ENCODE measurements around the gene TNFRSF1A.
"Not testable (repeated sequence)": the region's sequence is repeated elsewhere in the genome, so short reads cannot be mapped to it uniquely, and the experiment has no call there.

Gene TNFRSF1A

DNA sequence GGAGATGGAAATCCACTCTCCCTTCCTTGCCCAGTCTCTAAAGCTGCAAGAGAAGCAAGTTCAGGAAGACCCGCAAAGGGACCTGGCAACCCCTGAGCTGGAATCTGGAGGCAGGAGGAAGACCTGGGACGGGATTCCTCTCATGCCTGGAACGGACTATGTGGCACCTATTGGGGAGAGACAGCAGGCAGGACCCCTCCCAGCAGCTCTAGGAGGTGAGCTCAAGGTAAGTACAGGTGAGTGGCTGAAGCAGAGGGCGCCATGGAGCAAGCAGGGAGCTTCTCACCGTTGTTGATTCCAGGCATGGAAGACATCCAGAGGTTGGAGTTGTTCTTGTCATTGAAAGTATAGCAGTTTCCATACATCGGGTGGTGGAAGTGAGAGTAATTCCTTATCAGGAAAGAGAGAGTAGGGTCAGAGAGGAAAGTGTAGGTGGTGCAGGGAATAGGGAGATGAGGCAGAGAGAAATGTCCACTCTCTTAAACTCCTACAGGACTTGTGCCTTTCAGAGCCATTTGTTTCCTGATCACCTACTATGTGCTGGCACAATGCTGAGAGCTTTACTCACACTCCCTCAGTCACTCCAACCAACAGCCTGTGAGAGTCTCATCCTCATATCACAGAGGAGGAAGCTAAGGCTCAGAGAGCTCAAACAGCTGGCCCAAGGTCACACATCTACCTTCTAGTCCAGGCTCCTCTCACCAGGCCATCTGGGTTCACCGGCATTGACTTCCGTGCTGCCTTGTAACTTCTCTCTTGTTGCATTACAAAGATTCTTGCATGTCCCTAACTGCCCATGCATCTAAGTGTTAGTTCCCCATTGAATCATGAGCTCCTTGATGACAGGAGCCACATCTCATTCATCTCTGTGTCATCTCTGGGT is 13.9 kb upstream of the TNFRSF1A start:
- no peak for DNase-seq

DNA sequence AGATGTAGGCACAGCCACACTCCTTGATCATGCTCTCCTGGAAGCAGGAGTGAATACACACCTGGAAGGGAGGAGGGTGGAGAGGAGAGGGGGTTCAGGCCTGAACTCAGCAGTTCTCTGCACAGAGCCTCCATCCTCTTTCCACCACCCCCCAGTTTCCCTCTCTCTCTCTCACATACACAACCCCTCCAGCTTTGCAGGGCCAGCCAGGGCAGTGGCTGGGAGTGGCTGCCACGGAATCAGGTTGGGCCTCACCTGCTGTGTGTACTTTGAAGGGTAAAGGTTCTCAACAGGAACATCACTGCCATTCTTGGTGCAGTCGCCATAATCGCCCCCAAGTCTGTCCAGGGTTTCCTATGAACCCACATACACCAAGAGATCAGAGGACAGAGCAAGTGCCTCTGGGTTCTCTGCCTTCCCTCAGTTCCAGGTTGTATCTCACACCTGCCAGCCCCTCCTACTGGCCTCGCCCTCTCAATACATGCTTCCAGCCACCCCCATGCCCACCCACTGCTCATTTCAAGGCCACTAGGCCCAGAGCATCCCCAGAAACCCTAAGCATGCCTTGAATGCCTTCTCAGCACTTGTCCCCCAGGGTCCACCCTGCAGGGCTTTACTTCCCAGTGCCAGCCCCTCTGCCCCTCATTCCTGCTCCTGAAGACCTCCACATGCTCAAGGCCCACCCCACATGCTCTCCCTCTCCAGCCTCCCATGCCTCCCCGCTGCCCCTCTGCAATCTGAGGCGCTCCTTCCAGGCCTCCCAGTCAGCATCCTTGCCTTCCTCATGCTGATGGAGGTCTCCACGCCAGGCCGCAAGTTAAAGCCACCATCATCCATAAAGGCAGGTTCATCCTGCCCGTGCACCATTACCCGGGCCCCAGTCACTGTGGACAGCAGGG is 12.9 kb upstream of the TNFRSF1A start:
- no peak for DNase-seq

DNA sequence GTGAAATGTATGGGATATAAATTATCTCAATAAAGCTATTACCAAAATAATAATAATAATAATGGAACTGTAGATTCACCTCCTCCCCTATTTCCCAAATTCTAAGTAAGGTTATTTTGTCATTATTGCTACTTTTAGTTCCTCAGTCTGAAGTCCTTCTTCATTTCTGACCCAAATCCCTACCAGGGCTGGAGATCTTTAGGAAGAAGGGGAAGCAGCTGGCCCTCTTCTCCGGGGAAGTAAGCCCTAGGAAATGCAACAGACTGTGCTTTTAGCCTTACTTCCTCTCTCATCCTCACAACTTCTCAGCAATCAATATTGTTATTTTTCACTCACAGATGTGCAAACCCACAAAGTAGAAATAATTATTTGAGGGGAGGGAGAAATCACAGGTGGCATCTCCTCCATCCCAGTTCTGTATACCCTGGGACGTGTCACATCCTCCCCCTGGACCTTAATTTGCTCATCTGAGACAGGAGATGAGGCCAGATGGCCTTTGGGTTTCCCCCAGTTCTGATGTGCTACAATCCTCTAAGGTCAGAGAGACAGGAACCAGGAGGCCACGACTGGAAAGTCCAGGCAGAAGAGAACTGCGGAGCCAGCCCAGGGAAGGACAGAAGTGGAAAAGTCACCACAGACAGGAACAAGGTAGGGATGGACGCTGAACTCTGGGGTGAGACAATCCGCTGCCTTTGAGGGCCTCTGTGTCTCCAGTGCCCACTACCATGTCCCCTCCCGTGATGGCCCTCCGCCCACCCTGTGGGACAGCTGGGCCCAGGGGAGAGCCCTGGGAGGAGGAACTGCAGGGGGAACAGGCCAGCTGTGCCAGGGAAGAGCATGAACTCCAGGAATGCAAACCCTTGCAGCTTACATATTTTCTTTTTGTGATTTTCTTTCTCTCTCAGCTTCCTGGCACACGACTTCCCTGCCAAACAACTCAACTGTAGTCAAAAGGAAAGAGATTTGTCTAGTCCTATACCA is 10.6 kb upstream of the TNFRSF1A start:
- no peak for DNase-seq

DNA sequence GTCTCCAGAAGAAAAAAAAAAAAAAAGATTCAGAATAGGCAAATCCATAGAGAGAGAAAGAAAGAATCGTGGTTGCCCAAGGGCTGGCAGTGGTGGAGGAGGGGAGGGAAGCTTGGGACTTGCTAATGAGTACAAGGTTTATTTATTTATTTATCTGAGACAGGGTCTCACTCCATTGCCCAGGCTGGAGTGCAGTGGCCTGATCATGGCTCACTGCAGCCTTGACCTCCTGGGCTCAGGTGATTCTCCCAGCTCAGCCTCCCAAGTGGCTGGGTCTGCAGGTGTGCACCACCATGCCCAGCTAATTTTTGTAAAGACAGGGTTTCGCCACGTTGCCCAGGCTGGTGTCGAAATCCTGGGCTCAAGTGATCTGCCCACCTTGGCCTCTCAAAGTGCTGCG is 9.7 kb upstream of the TNFRSF1A start:
- no peak for DNase-seq

DNA sequence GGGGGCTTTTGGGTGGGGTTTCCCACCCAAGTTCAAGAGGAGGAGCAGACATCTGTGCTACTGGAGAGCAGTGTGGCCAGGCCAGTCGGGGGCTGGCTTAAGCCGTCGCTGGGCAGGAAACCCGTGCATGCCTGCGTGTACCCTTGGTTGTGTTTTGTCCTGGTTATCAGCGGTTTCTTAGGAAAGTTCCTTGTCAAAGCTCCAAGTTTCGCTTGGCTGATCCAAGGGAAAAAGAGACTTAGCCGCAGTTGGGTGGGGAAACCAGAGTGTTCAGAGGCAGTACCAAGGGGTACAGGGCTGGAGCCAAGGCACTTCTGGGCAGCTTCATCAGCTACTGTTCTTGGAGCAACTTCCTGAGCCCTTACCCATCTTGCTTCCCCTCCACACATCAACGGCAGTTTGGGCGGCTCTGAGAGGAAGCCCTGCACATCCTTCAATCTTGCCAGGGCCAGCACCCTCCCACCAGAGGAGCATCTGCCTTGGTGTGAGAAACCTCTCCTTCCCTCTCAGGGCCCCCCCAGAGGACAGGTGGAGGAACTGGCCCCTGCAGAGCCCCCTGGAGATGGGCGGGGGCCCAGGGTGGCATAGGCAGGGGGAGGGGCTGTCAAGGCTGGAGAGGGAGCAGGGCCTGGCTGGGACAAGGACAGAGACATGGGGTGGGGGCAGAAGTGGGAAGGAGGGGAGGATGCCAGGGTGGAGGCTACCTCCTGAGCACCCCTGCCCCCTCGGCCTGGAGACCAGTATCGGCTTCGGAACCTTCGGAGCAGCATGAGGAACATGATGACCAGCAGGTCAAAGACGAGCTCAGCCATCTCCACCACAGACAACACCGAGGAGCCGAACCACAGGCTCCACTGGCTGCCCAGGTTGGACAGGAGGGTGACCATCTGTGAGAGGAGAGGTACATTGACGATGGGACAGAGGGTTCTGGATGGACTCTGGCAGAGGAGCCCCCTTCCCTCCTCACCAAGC is 5.8 kb upstream of the TNFRSF1A start:
- no peak for DNase-seq

GRCh38 chr12:6346942-6347341 is 5.1 kb upstream of the TNFRSF1A start:
- no peak for DNase-seq

GRCh38 chr12:6346235-6346832 is 4.5 kb upstream of the TNFRSF1A start:
- DNase-seq: no peak

- no peak for DNase-seq
These were observed 3.6 kb upstream of the TNFRSF1A start for GRCh38 chr12:6345319-6346091.

GRCh38 chr12:6344101-6344660 is 2.3 kb upstream of the TNFRSF1A start:
- not testable (repeated sequence) for DNase-seq

DNA sequence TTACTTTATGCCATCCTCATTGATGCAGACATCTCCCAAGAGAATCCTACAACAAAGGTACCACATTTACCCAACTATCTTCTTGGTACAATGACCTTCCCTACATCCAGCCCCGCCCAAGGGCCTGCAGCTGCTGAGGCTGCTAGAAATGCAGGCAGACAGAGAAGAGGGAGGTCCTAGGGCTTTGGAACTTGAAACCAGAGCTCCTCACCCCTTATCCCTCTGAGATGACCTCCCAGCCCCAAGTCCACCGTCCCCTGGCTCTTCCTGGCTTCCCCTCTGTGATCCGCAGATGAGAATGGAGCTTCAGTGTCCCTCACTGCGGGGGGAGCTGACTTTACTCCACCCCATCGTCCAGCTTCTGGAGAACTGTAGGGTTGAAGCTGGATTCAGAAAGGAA is 1.6 kb upstream of the TNFRSF1A start:
- DNase-seq: no peak

GRCh38 chr12:6342140-6342889 is 439 bp upstream of the TNFRSF1A start:
- no peak for DNase-seq

DNA sequence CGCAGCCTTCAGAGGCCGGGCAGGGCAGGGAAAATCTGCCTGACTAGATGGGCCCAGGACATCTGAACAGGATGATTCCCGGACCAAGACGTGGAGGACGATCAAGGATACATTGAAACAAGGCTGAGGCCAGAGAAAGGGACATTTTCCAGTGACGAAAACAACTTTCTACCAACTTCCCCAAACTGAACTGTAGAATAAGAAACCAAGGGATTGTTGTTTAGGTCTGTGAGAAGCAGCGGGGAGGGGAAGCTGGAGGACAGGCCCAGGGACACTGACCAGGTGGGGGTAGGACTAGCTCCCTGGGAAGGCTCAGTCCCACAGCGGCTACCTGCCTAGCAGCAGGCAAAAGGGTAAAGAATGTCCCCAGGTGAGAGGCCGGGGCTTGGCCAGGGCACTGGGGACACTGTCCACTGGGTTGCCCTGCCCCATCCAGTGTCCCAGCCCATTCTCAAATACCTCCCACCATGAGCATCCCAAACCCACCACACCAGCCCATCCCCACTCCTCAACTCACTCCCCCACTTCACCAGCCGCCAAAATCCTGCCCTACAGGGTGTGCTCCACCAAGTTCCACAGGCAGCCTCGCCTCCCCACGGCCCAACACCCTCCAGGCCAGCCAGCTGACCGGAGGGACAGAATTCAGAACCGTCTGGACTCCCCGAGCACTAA is 995 bp downstream of the TNFRSF1A start:
- no peak for DNase-seq

GRCh38 chr12:6340032-6340638 is 1.7 kb downstream of the TNFRSF1A start:
- no peak for DNase-seq

DNA sequence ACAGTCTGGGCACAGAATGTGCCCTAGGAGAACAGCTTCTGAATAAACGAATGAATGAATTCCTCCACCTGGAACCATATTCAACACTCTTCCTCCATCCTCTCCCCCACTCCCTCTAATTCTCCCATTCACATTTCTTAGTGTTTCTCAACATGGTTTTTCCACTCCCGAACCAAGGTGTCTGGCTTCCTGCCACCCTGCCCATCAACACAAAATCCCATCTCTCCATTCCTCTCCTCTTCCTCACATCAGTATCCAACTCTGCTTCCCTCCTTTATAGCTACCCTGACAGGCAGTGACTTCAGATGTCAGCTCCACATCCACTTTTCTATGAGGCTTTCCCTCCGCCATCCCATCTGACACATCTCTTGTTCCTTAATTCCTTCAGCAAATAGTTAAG is 2.9 kb downstream of the TNFRSF1A start:
- DNase-seq: no peak

GRCh38 chr12:6338536-6338935 is 3.3 kb downstream of the TNFRSF1A start:
- DNase-seq: not testable (repeated sequence)

DNA sequence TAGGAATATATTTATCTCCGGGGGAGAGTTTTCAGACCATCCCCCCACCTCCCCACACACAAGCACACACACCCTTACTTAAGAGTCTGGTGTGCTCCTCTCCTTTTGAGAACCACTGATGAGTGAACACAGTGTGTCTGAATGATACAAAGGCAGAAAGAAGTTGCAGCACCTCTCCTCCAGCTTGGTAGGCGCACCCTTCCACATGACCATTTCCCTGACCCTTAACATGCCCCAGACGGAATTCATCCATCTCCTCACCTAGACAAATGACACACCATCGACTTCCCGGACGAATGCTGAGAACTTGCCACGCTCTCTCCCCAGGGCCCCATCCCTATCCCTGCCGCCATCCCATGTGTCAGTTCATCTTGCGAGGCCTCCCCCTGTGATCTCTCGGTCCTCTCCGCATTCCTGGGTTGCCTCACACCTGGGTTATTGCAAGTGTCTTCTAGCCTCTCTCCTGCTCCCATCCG is 3.9 kb downstream of the TNFRSF1A start:
- DNase-seq: no peak

Data from activated naive CD4-positive, alpha-beta T cell treated with anti-CD3 and anti-CD28 coated beads, Interleukin-2, amount 50 U/mL, for 16 hours (primary cell).